H1 (cell line): ENCODE results near the gene DYNLL2. TPM values are rescaled to one million over a fixed set of nuclear protein-coding genes. Genes with fewer than 3 reads are reported as not detected.
"Not testable (repeated sequence)": the region's sequence is repeated elsewhere in the genome, so short reads cannot be mapped to it uniquely, and the experiment has no call there.

ENCODE experiments used
- CTCF ChIA-PET: fragments of 300-600 bp; sonication (Branson Sonifier 250); formaldehyde crosslinking; loops from one replicate; lab custom pipeline; 2021; ENCODE audit not compliant: partially characterized antibody; lab: Charles Lee
- POLR2A ChIA-PET: fragments of 300-600 bp; sonication (Branson Sonifier 250); formaldehyde crosslinking; loops from one replicate; lab custom pipeline; 2021; ENCODE audit warnings: inconsistent platforms; ENCODE audit not compliant: partially characterized antibody; lab: Charles Lee
- DNase-seq, 2 experiments: peaks; one replicate each; pipeline versions ENCODE4 v3.0.0 to v3.0.0-alpha.2; 2010 to 2022; ENCODE audit warnings: low spot score in 2 of 2, low read depth in 1 of 2, mixed read lengths in 1 of 2
- FAIRE-seq: peaks from 2 replicates; lab custom pipeline; 2011; peaks lifted over from hg19 to GRCh38; lab: Jason Lieb, UNC
- H2AFZ ChIP-seq: 2 replicates; pipeline ENCODE4 v1.8.1; 2012; ENCODE audit warnings: low read length, inconsistent platforms
- H2AK5ac ChIP-seq: 2 replicates; pipeline ENCODE4 v1.6.1; 2013; ENCODE audit warnings: low read depth, low read length
- H2BK120ac ChIP-seq: replicated peaks from 2 replicates; pipeline ENCODE3; 2013; ENCODE audit warnings: low read depth, low read length, inconsistent platforms
- H2BK12ac ChIP-seq: 2 replicates; pipeline ENCODE4 v1.6.1; 2013; ENCODE audit warnings: low read depth, low read length
- H2BK15ac ChIP-seq: 2 replicates; pipeline ENCODE4 v1.6.1; 2013; ENCODE audit warnings: low read length
- H2BK20ac ChIP-seq: 2 replicates; pipeline ENCODE4 v1.6.1; 2013; ENCODE audit warnings: low read length
- H2BK5ac ChIP-seq: 2 replicates; pipeline ENCODE4 v1.6.1; 2013; ENCODE audit warnings: low read depth, low read length
- H3K14ac ChIP-seq: 2 replicates; pipeline ENCODE4 v1.6.1; 2013; ENCODE audit warnings: inconsistent platforms; ENCODE audit not compliant: insufficient read length
- H3K18ac ChIP-seq: 2 replicates; pipeline ENCODE4 v1.6.1; 2013; ENCODE audit warnings: low read length; ENCODE audit errors: extremely low read depth
- H3K23ac ChIP-seq: 2 replicates; pipeline ENCODE4 v1.6.1; 2013; ENCODE audit warnings: inconsistent platforms; ENCODE audit not compliant: insufficient read length
- H3K23me2 ChIP-seq: 2 replicates; pipeline ENCODE4 v1.6.1; 2013; ENCODE audit warnings: low read depth, low read length
- H3K27ac ChIP-seq: 2 replicates; pipeline ENCODE4 v1.6.1; 2011; ENCODE audit warnings: low read depth, low read length, inconsistent platforms
- H3K27me3 ChIP-seq, 4 experiments: replicated peaks in 1 of 4; 1 replicate in 1 of 4; 2 replicates in 3 of 4; pipeline versions ENCODE4 v1.6.1 to v1.8.1; 2011 to 2013; ENCODE audit warnings: low read length in 3 of 4, mild to moderate bottlenecking in 3 of 4, inconsistent platforms in 2 of 4, mixed read lengths in 2 of 4, moderate library complexity in 1 of 4; ENCODE audit not compliant: control insufficient read depth in 3 of 4, insufficient read depth in 3 of 4; ENCODE audit errors: extremely low read depth in 1 of 4
- H3K36me3 ChIP-seq, 4 experiments: 2 replicates each; pipeline versions ENCODE4 v1.6.1 to v1.8.1; 2011 to 2013; ENCODE audit warnings: mild to moderate bottlenecking in 4 of 4, low read length in 3 of 4, moderate library complexity in 2 of 4, control low read depth in 1 of 4, inconsistent platforms in 1 of 4; ENCODE audit not compliant: insufficient read depth in 4 of 4, control insufficient read depth in 2 of 4
- H3K4ac ChIP-seq: replicated peaks from 2 replicates; pipeline ENCODE3; 2013; ENCODE audit warnings: low read length, low read depth, mixed read lengths, inconsistent platforms; ENCODE audit not compliant: insufficient read length
- H3K4me1 ChIP-seq, 4 experiments: replicated peaks in 1 of 4; 1 replicate in 1 of 4; 2 replicates in 3 of 4; pipeline versions ENCODE4 v1.6.1 to v1.8.1; 2011 to 2013; ENCODE audit warnings: low read length in 3 of 4, inconsistent platforms in 2 of 4, mixed read lengths in 1 of 4; ENCODE audit not compliant: insufficient read depth in 4 of 4, control insufficient read depth in 3 of 4
- H3K4me2 ChIP-seq, 2 experiments: 2 replicates each; pipeline versions ENCODE4 v1.6.1 to v1.8.1; 2011 to 2013; ENCODE audit warnings: low read depth in 2 of 2, low read length in 2 of 2, control low read depth in 1 of 2, inconsistent platforms in 1 of 2, mild to moderate bottlenecking in 1 of 2; ENCODE audit not compliant: insufficient read depth in 1 of 2
- H3K4me3 ChIP-seq, 4 experiments: fragments of 200-600, 300-600 bp in 1 of 4; sonication (generic), shearing (Covaris generic), sonication (Bioruptor Twin) in 1 of 4; 2 replicates each; pipeline versions ENCODE4 v1.5.1 to v1.8.1; 2011 to 2016; ENCODE audit warnings: low read length in 4 of 4, low read depth in 3 of 4, control low read depth in 2 of 4, inconsistent platforms in 2 of 4, mild to moderate bottlenecking in 2 of 4, mixed read lengths in 1 of 4, moderate library complexity in 1 of 4; ENCODE audit not compliant: insufficient read depth in 2 of 4; ENCODE audit errors: extremely low read depth in 1 of 4
- H3K56ac ChIP-seq: replicated peaks from 2 replicates; pipeline ENCODE3; 2013; ENCODE audit warnings: low read depth, mild to moderate bottlenecking, mixed read lengths, low read length, inconsistent platforms; ENCODE audit not compliant: insufficient read length
- H3K79me1 ChIP-seq: 2 replicates; pipeline ENCODE4 v1.6.1; 2013; ENCODE audit warnings: low read depth, low read length, control low read depth
- H3K79me2 ChIP-seq, 2 experiments: 2 replicates each; pipeline versions ENCODE4 v1.6.1 to v1.8.1; 2012 to 2013; ENCODE audit warnings: low read length in 2 of 2, mild to moderate bottlenecking in 2 of 2, inconsistent platforms in 1 of 2; ENCODE audit not compliant: insufficient read depth in 2 of 2, control insufficient read depth in 1 of 2
- H3K9ac ChIP-seq, 4 experiments: replicated peaks in 1 of 4; 1 replicate in 1 of 4; 2 replicates in 3 of 4; pipeline versions ENCODE4 v1.6.1 to v1.8.1; 2011 to 2013; ENCODE audit warnings: low read depth in 3 of 4, low read length in 3 of 4, control low read depth in 2 of 4, mild to moderate bottlenecking in 2 of 4, moderate library complexity in 2 of 4, inconsistent platforms in 1 of 4; ENCODE audit errors: extremely low read depth in 1 of 4
- H3K9me3 ChIP-seq, 2 experiments: 2 replicates each; pipeline versions ENCODE4 v1.6.1 to v1.8.1; 2012 to 2013; ENCODE audit warnings: mild to moderate bottlenecking in 2 of 2, moderate library complexity in 2 of 2, control low read depth in 1 of 2, inconsistent platforms in 1 of 2, low read depth in 1 of 2, low read length in 1 of 2, mixed read lengths in 1 of 2; ENCODE audit not compliant: insufficient read depth in 2 of 2
- H4K20me1 ChIP-seq, 2 experiments: replicated peaks in 1 of 2; 2 replicates each; pipeline versions ENCODE3 to v1.8.1; 2011 to 2013; ENCODE audit warnings: inconsistent platforms in 2 of 2, low read length in 2 of 2, mild to moderate bottlenecking in 1 of 2; ENCODE audit not compliant: insufficient read depth in 2 of 2, control insufficient read depth in 1 of 2
- H4K5ac ChIP-seq: 2 replicates; pipeline ENCODE4 v1.6.1; 2013; ENCODE audit warnings: low read length, low read depth, mixed read lengths, inconsistent platforms; ENCODE audit not compliant: insufficient read length
- H4K8ac ChIP-seq: 2 replicates; pipeline ENCODE4 v1.8.0; 2013; ENCODE audit warnings: mild to moderate bottlenecking, moderate library complexity, low read length, inconsistent platforms; ENCODE audit not compliant: insufficient read depth; ENCODE audit errors: extremely low read depth
- H4K91ac ChIP-seq: replicated peaks from 2 replicates; pipeline ENCODE3; 2013; ENCODE audit warnings: low read length, mixed read lengths, inconsistent platforms; ENCODE audit not compliant: insufficient read length
- WGBS, 2 experiments: shearing (Covaris generic) in 1 of 2; methylation state at CpG; one replicate each; pipeline versions ENCODE4 v1.1.6 to v1.1.7; 2013 to 2015; ENCODE audit warnings: low lambda C conversion rate in 2 of 2, mixed read lengths in 2 of 2, inconsistent platforms in 1 of 2, low coverage in 1 of 2, missing lambda C conversion rate in 1 of 2; ENCODE audit not compliant: insufficient replicate concordance in 2 of 2, insufficient coverage in 1 of 2, insufficient read length in 1 of 2; ENCODE audit errors: extremely low coverage in 1 of 2, missing lambda C conversion rate in 1 of 2; 5-methylcytosine and 5-hydroxymethylcytosine counted together
- polyA plus RNA-seq, 7 experiments: library from polyadenylated mRNA; depleted of rRNA in 3 of 7; stranded (reverse) in 5 of 7; unstranded in 2 of 7; fragments of >200 nt in 5 of 7; fragments of 200-250 nt in 2 of 7; gene quantifications; 1 replicate in 5 of 7; 2 replicates in 1 of 7; 4 replicates in 1 of 7; pipeline versions ENCODE4 v1.2.1 to v1.2.3, GENCODE V29; 2011 to 2013; ENCODE audit warnings: missing spikeins in 2 of 7, mixed read lengths in 2 of 7
- total RNA-seq: library from RNA; stranded (reverse); fragmentation: NEBNext Ultra II Directional; extraction: Animal tissue kit (Norgen Biotek cat#: 25700); gene quantifications from 2 replicates; pipeline ENCODE4 v1.2.1, GENCODE V29; 2021

The DYNLL2 gene
- total and polyA plus RNA-seq, 2 of the 8 experiments (the other 6 are each of a cell fraction or from before 2014, with no cell fraction given) = 19.8 to 52.7 TPM

DNA sequence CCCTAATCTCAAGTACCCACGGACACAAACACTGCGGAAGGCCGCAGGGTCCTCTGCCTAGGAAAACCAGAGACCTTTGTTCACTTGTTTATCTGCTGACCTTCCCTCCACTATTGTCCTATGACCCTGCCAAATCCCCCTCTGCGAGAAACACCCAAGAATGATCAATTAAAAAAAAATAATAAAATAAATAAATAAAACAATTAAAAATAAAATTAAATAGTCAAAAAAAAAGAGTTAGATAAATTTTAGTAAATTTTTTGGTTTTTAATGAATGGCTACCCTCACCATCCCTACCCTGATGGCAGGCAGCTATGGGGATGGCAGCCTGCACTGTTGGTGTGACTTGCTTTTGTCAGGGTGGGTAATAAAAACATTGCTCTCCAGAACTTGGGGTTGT, 60.1 kb downstream of the DYNLL2 start:
- H2AK5ac ChIP-seq, H3K27ac ChIP-seq, H3K56ac ChIP-seq, H3K23ac ChIP-seq, H2BK15ac ChIP-seq, FAIRE-seq, H2BK120ac ChIP-seq, H2BK20ac ChIP-seq, H3K14ac ChIP-seq, POLR2A ChIA-PET, H3K36me3 ChIP-seq, H2AFZ ChIP-seq, H4K8ac ChIP-seq, H2BK5ac ChIP-seq, DNase-seq, H4K91ac ChIP-seq, H3K4me3 ChIP-seq, CTCF ChIA-PET, H3K79me1 ChIP-seq, H3K4me2 ChIP-seq, H3K9ac ChIP-seq, H3K27me3 ChIP-seq, H4K5ac ChIP-seq, H4K20me1 ChIP-seq, H3K18ac ChIP-seq, H2BK12ac ChIP-seq, H3K4ac ChIP-seq, H3K23me2 ChIP-seq, H3K4me1 ChIP-seq, H3K79me2 ChIP-seq: not testable (repeated sequence)
- 86% methylated on average over 4 of the region's 4 CpGs; no CpG with 5 or more reads in 1 of the 2 experiments for WGBS, 2 experiments
- peaks cover 8 to 22% of the 10 kb centered on the region in 2 experiments; a peak in 3 of 4 replicates for H3K9me3 ChIP-seq
